ENCODE results near the gene ELAVL1. TPM values are rescaled to one million over a fixed set of nuclear protein-coding genes. Genes with fewer than 3 reads are reported as not detected.

Gene ELAVL1
- polyA plus RNA-seq, 1 donor from 2014 or later = 19.1 TPM

- Histone ChIP-seq H4K20me1 (ENCODE audit: insufficient read depth) (no peaks in the 10 kb centered on the region), H2AFZ (ENCODE audit: low read depth, low read length) (no peak overlapping the region), H3K4me3 (ENCODE audit: low read length) (no peak overlapping the region), H3K9me3 (ENCODE audit: low read length) (no peaks in the 10 kb centered on the region), H3K27me3 (ENCODE audit: insufficient read depth, low read depth, low read length) (peaks cover 46% of the 10 kb centered on the region), H3K9me2 (ENCODE audit: insufficient read depth, low read length) (no peaks in the 10 kb centered on the region), H3K79me2 (replicated peaks; ENCODE audit: insufficient read depth, low read length) (no peaks in the 10 kb centered on the region), H3K9ac (ENCODE audit: low read length) (no peak overlapping the region), H3K36me3 (ENCODE audit: insufficient read depth, low read length) (no peaks in the 10 kb centered on the region), H3K27ac (ENCODE audit: low read length) (no peak overlapping the region), H3K4me2 (ENCODE audit: low read length) (no peak overlapping the region), H3F3A (ENCODE audit: insufficient read depth, low read length, poor library complexity, severe bottlenecking) (no peaks in the 10 kb centered on the region)
- TF ChIP-seq SMC3 (conservative IDR thresholded peaks at IDR 0.05; ENCODE audit: poor library complexity) = no peak
- no peak for TF ChIP-seq EP300 (conservative IDR thresholded peaks at IDR 0.05; ENCODE audit: poor library complexity, severe bottlenecking)
- TF ChIP-seq MXI1 (conservative IDR thresholded peaks at IDR 0.05; ENCODE audit: poor library complexity, severe bottlenecking) = no peak
- TF ChIP-seq TAF1 (IDR thresholded peaks at IDR 0.05; ENCODE audit: low read depth) = no peak
- no peak for TF ChIP-seq REST (IDR thresholded peaks at IDR 0.05; ENCODE audit: borderline replicate concordance)
- no peak for TF ChIP-seq RAD21 (conservative IDR thresholded peaks at IDR 0.05)
- no peak for TF ChIP-seq CTCF (IDR thresholded peaks at IDR 0.05; ENCODE audit: poor library complexity, severe bottlenecking)
- no peak for TF ChIP-seq EZH2 (IDR thresholded peaks at IDR 0.05; ENCODE audit: borderline replicate concordance, insufficient read depth, low read length, poor library complexity, severe bottlenecking)
- TF ChIP-seq POLR2AphosphoS5 (IDR thresholded peaks at IDR 0.05) = no peak
Observed at GRCh38 chr19:7913652-7914051, 91.8 kb downstream of the ELAVL1 start.

GRCh38 chr19:7912697-7913564 lies 92.5 kb downstream of the ELAVL1 start:
- Histone ChIP-seq H3K36me3 (ENCODE audit: insufficient read depth, low read length) (no peaks in the 10 kb centered on the region), H3K27me3 (ENCODE audit: insufficient read depth, low read depth, low read length) (peaks cover 40% of the 10 kb centered on the region), H3K4me2 (ENCODE audit: low read length) (no peak overlapping the region), H3K27ac (ENCODE audit: low read length) (no peak overlapping the region), H3K79me2 (replicated peaks; ENCODE audit: insufficient read depth, low read length) (no peaks in the 10 kb centered on the region), H3K4me3 (ENCODE audit: low read length) (no peak overlapping the region), H3K9ac (ENCODE audit: low read length) (no peak overlapping the region), H2AFZ (ENCODE audit: low read depth, low read length) (no peak overlapping the region), H3K9me2 (ENCODE audit: insufficient read depth, low read length) (no peaks in the 10 kb centered on the region), H4K20me1 (ENCODE audit: insufficient read depth) (no peaks in the 10 kb centered on the region), H3K9me3 (ENCODE audit: low read length) (no peaks in the 10 kb centered on the region), H3F3A (ENCODE audit: insufficient read depth, low read length, poor library complexity, severe bottlenecking) (no peaks in the 10 kb centered on the region)
- TF ChIP-seq CTCF (IDR thresholded peaks at IDR 0.05; ENCODE audit: poor library complexity, severe bottlenecking) (no peak), MXI1 (conservative IDR thresholded peaks at IDR 0.05; ENCODE audit: poor library complexity, severe bottlenecking) (no peak), TAF1 (IDR thresholded peaks at IDR 0.05; ENCODE audit: low read depth) (no peak), POLR2AphosphoS5 (IDR thresholded peaks at IDR 0.05) (no peak), EZH2 (IDR thresholded peaks at IDR 0.05; ENCODE audit: borderline replicate concordance, insufficient read depth, low read length, poor library complexity, severe bottlenecking) (no peak), REST (IDR thresholded peaks at IDR 0.05; ENCODE audit: borderline replicate concordance) (no peak), EP300 (conservative IDR thresholded peaks at IDR 0.05; ENCODE audit: poor library complexity, severe bottlenecking) (no peak), SMC3 (conservative IDR thresholded peaks at IDR 0.05; ENCODE audit: poor library complexity) (no peak)

Measured in neural cell (in vitro differentiated cells).